ENCODE results near the gene PDIK1L. TPM values are rescaled to one million over a fixed set of nuclear protein-coding genes. Genes with fewer than 3 reads are reported as not detected.

The PDIK1L gene
- total and polyA plus RNA-seq, 9 of the 15 experiments (the other 6 are each of a cell fraction or from before 2014, with no cell fraction given): 12.8 to 30.2 (median 21.5) TPM

GRCh38 chr1:26070296-26070962 lies 41.2 kb upstream of the PDIK1L start (continued):
- TF ChIP-seq, protein P1, sequence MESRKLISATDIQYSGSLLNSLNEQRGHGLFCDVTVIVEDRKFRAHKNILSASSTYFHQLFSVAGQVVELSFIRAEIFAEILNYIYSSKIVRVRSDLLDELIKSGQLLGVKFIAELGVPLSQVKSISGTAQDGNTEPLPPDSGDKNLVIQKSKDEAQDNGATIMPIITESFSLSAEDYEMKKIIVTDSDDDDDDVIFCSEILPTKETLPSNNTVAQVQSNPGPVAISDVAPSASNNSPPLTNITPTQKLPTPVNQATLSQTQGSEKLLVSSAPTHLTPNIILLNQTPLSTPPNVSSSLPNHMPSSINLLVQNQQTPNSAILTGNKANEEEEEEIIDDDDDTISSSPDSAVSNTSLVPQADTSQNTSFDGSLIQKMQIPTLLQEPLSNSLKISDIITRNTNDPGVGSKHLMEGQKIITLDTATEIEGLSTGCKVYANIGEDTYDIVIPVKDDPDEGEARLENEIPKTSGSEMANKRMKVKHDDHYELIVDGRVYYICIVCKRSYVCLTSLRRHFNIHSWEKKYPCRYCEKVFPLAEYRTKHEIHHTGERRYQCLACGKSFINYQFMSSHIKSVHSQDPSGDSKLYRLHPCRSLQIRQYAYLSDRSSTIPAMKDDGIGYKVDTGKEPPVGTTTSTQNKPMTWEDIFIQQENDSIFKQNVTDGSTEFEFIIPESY (CRISPR knock-in tag; IDR thresholded peaks at IDR 0.05): peak; percentile 53; the same call in 1 of the 2 replicates
- TF ChIP-seq, protein P2, sequence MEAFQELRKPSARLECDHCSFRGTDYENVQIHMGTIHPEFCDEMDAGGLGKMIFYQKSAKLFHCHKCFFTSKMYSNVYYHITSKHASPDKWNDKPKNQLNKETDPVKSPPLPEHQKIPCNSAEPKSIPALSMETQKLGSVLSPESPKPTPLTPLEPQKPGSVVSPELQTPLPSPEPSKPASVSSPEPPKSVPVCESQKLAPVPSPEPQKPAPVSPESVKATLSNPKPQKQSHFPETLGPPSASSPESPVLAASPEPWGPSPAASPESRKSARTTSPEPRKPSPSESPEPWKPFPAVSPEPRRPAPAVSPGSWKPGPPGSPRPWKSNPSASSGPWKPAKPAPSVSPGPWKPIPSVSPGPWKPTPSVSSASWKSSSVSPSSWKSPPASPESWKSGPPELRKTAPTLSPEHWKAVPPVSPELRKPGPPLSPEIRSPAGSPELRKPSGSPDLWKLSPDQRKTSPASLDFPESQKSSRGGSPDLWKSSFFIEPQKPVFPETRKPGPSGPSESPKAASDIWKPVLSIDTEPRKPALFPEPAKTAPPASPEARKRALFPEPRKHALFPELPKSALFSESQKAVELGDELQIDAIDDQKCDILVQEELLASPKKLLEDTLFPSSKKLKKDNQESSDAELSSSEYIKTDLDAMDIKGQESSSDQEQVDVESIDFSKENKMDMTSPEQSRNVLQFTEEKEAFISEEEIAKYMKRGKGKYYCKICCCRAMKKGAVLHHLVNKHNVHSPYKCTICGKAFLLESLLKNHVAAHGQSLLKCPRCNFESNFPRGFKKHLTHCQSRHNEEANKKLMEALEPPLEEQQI (IDR thresholded peaks at IDR 0.05): peak; percentile 94
- TF ChIP-seq ZNF174 (CRISPR knock-in tag; IDR thresholded peaks at IDR 0.05) (no peak), NFXL1 (CRISPR knock-in tag; IDR thresholded peaks at IDR 0.05) (no peak), C11orf30 (IDR thresholded peaks at IDR 0.05; ENCODE audit: low read depth) (no peak; the same call in none of the 2 replicates), FOXJ3 (CRISPR knock-in tag; IDR thresholded peaks at IDR 0.05) (no peak), KLF16 (IDR thresholded peaks at IDR 0.05) (peak; percentile 96), ZNF146 (CRISPR knock-in tag; IDR thresholded peaks at IDR 0.05; ENCODE audit: unreplicated experiment) (no peak), DLX4 (CRISPR knock-in tag; IDR thresholded peaks at IDR 0.05) (no peak), ZNF197 (CRISPR knock-in tag; IDR thresholded peaks at IDR 0.05; ENCODE audit: low read depth) (peak; percentile 90), ZNF764 (CRISPR knock-in tag; IDR thresholded peaks at IDR 0.05; ENCODE audit: low read depth) (no peak), NFE2L1 (tag; IDR thresholded peaks at IDR 0.05; ENCODE audit: borderline replicate concordance, low read depth) (no peak), MTA3 (IDR thresholded peaks at IDR 0.05; ENCODE audit: borderline replicate concordance) (peak; percentile 93), SRF (CRISPR knock-in tag; IDR thresholded peaks at IDR 0.05) (peak in 1 of 2 experiments; percentile 79; a peak in 1 of 4 replicates), GTF2E2 (tag; IDR thresholded peaks at IDR 0.05) (peak; percentile 63; the same call in 1 of the 2 replicates)
- TF ChIP-seq, protein P3, sequence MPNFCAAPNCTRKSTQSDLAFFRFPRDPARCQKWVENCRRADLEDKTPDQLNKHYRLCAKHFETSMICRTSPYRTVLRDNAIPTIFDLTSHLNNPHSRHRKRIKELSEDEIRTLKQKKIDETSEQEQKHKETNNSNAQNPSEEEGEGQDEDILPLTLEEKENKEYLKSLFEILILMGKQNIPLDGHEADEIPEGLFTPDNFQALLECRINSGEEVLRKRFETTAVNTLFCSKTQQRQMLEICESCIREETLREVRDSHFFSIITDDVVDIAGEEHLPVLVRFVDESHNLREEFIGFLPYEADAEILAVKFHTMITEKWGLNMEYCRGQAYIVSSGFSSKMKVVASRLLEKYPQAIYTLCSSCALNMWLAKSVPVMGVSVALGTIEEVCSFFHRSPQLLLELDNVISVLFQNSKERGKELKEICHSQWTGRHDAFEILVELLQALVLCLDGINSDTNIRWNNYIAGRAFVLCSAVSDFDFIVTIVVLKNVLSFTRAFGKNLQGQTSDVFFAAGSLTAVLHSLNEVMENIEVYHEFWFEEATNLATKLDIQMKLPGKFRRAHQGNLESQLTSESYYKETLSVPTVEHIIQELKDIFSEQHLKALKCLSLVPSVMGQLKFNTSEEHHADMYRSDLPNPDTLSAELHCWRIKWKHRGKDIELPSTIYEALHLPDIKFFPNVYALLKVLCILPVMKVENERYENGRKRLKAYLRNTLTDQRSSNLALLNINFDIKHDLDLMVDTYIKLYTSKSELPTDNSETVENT (CRISPR knock-in tag; IDR thresholded peaks at IDR 0.05): no peak
